Thoracic aorta (tissue), 2 donors: ENCODE data around the gene RASSF4. TPM values are rescaled to one million over a fixed set of nuclear protein-coding genes. Genes with fewer than 3 reads are reported as not detected.
A peak's percentile ranks its signal among the peaks of the same experiment; 100 is the strongest.

Source experiments
- ATAC-seq: fragments of 150-250 bp; one replicate; pipeline ENCODE4 v1.8.0; 2017; ENCODE audit warnings: low read depth; ENCODE audit not compliant: insufficient number of reproducible peaks, low FRiP score
- DNase-seq: peaks from one replicate; pipeline ENCODE4 v3.0.0-alpha.2; 2020; ENCODE audit warnings: low spot score
- H3K27ac ChIP-seq, 2 donors: fragments of 200-600 bp; sonication (generic); 1 replicate in 1 of 2; 2 replicates in 1 of 2; pipeline ENCODE4 v1.5.1; 2016; ENCODE audit warnings: mild to moderate bottlenecking in 2 of 2, moderate library complexity in 2 of 2
- H3K27me3 ChIP-seq: fragments of 200-600 bp; sonication (generic); replicated peaks from 2 replicates; pipeline ENCODE4 v1.6.0; 2016; ENCODE audit warnings: mild to moderate bottlenecking; ENCODE audit not compliant: insufficient read depth
- H3K36me3 ChIP-seq: fragments of 200-600 bp; sonication (generic); one replicate; pipeline ENCODE4 v1.5.1; 2016
- H3K4me1 ChIP-seq, 2 donors: fragments of 200-600 bp; sonication (generic); 1 replicate in 1 of 2; 2 replicates in 1 of 2; pipeline versions ENCODE4 v1.5.1 to v1.6.0; 2016; ENCODE audit warnings: low read depth in 2 of 2, mild to moderate bottlenecking in 1 of 2; ENCODE audit not compliant: control insufficient read depth in 1 of 2
- H3K4me3 ChIP-seq: fragments of 200-600 bp; sonication (generic); 2 replicates; pipeline ENCODE4 v1.5.1; 2016; ENCODE audit warnings: mild to moderate bottlenecking
- H3K9me3 ChIP-seq: fragments of 200-600 bp; sonication (generic); 2 replicates; pipeline ENCODE4 v1.5.1; 2016
- total RNA-seq, 2 donors: library from RNA; depleted of rRNA; stranded (reverse); fragments of >200 nt; gene quantifications; one replicate each; pipeline versions ENCODE4 v1.1.0 to v1.2.3, GENCODE V29; 2016
- TF ChIP-seq, protein P1 (sequence below): fragments of 200-600 bp; sonication (generic); IDR thresholded peaks from one replicate; pipeline ENCODE4 v1.5.1; 2019; ENCODE audit warnings: antibody characterized with exemption

Gene RASSF4
- total RNA-seq, 2 donors from 2014 or later = 48.5 to 68.5 TPM

DNA sequence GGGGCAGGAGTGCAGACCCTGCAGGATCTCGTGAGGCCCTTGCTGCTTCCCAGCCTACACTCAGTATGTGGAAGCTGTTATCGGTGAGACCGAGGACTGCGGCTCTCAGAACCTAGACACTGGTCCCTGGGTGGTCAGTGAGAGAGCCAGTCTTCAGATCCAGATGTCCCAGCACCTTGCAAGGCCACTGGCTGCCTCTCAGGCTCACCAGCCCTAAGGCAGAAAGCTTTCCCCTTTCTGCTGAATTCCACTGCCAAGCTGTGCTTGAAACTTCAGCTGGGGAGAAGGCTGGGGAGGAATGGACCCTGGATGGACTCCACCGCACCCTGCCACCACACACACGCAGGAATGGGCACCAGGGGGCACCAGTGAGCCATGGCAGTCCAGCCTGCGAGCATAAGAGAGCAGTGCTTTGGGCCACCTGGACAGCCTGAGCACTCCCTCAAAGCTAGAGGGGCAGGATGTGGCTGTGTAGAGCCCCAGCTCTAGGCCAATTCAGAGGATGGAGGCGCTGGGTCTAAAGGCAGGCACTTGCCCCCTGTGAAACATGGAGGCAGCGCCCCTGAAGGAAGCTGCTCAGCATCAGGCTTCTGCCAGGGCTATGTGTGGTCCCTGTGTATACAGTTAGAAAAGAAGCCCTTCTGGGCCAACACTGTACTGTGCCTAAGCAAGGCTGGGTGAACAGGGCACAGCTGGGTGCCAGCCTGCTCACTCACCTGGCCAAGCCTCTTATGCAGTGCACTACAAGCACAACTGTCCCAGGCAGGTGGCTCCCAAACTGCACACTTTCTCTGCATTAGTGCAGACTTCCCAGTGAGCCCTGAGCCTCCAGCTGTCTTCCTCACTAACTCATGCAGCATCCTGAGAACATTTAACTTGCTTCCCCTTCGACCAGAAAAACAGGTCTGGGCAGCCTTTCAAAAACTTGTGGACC is 26.8 kb upstream of the RASSF4 start:
- H3K9me3 ChIP-seq = no peaks in the 10 kb centered on the region
- peak; percentile 81 for DNase-seq
- H3K4me3 ChIP-seq = no peak overlapping the region
- H3K27me3 ChIP-seq = no peaks in the 10 kb centered on the region
- ATAC-seq = peak; percentile 74
- TF ChIP-seq, protein P1, sequence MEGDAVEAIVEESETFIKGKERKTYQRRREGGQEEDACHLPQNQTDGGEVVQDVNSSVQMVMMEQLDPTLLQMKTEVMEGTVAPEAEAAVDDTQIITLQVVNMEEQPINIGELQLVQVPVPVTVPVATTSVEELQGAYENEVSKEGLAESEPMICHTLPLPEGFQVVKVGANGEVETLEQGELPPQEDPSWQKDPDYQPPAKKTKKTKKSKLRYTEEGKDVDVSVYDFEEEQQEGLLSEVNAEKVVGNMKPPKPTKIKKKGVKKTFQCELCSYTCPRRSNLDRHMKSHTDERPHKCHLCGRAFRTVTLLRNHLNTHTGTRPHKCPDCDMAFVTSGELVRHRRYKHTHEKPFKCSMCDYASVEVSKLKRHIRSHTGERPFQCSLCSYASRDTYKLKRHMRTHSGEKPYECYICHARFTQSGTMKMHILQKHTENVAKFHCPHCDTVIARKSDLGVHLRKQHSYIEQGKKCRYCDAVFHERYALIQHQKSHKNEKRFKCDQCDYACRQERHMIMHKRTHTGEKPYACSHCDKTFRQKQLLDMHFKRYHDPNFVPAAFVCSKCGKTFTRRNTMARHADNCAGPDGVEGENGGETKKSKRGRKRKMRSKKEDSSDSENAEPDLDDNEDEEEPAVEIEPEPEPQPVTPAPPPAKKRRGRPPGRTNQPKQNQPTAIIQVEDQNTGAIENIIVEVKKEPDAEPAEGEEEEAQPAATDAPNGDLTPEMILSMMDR = peak; percentile 98
- H3K36me3 ChIP-seq = no peaks in the 10 kb centered on the region
- no peak overlapping the region for H3K27ac ChIP-seq
- H3K4me1 ChIP-seq = peaks cover 21 to 37% of the 10 kb centered on the region in 2 donors

DNA sequence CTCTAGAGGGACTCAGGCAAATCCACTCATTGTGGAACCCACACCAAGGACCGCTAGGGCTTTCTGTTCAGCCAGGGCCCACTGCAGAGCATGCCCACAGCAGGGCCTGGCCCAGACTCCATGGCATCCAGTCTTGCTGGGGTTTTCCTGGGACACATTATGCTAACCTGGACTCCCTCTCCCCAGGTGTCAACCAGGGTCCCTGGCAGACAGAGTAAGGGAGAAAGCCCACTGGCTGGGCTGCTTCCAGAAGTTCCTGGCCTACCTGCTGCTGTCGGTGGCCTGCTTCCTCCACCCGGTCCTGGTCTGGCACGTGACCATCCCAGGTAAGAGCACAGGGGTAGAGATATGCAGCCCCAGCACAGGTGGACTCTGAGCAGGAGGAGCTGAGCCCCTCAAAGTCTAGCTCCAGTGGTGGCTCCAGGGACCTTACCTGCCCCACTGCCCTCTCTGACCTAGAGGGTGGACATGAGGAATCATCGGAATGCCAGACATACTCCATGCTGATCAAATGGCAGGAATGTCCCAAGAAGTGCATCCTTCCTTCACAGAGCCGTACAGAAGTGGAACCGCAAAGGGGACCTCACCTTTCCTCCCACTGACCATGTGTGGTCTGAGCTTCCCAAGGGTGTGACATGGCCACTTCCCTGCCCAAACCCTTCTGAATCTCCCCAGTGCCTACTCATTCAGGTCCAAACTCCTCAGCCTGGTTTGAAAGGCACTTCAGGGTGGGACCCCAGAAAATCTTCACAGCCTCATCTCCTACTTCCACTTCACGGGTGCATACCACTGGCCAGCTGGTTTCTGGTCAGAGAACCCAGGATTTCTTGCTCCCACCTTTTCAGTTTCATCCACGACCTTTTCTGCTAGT is 25.9 kb upstream of the RASSF4 start:
- TF ChIP-seq, protein P1 = no peak
- no peak overlapping the region for H3K4me3 ChIP-seq
- H3K36me3 ChIP-seq = no peaks in the 10 kb centered on the region
- H3K9me3 ChIP-seq = no peaks in the 10 kb centered on the region
- no peak for ATAC-seq
- H3K27me3 ChIP-seq = no peaks in the 10 kb centered on the region
- peaks cover 21 to 37% of the 10 kb centered on the region in 2 donors for H3K4me1 ChIP-seq
- H3K27ac ChIP-seq = no peak overlapping the region
- no peak for DNase-seq

DNA sequence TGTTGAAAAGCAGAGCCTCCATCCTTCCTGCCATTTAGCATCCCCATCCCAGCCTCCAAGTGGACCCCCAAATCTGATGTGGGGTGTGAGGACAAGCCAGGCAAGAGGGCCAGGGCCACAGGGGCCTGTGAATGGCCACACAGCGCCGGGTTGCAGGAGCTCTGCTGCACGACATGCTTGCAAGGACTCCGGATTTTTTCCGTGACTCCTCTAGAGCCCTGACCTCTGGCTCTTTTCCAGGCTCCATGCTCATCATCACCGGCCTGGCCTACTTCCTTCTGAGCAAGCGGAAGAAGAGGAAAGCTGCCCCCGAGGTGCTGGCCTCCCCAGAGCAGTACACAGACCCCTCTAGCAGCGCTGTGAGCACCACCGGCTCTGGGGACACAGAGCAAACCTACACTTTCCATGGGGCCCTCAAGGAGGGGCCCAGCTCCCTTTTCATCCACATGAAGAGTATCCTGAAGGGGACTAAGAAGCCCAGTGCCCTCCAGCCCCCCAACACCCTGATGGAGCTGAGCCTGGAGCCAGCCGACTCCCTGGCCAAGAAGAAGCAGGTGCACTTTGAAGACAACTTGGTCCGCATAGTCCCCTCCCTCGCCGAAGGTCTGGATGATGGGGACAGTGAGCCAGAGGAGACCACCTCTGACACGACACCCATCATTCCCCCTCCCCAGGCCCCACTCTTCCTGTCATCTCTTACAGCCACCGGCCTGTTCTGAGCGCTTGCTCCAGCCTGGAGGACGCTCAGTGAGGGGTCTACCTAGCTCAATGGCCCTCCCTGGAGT is 25.0 kb upstream of the RASSF4 start:
- Histone ChIP-seq H3K4me1 (peaks cover 21 to 37% of the 10 kb centered on the region in 2 donors), H3K27ac (peak overlapping the region; percentile 51 to 69), H3K9me3 (no peaks in the 10 kb centered on the region), H3K4me3 (no peak overlapping the region), H3K27me3 (no peaks in the 10 kb centered on the region), H3K36me3 (no peaks in the 10 kb centered on the region)
- TF ChIP-seq, protein P1 = no peak
- ATAC-seq (no peak), DNase-seq (no peak)

DNA sequence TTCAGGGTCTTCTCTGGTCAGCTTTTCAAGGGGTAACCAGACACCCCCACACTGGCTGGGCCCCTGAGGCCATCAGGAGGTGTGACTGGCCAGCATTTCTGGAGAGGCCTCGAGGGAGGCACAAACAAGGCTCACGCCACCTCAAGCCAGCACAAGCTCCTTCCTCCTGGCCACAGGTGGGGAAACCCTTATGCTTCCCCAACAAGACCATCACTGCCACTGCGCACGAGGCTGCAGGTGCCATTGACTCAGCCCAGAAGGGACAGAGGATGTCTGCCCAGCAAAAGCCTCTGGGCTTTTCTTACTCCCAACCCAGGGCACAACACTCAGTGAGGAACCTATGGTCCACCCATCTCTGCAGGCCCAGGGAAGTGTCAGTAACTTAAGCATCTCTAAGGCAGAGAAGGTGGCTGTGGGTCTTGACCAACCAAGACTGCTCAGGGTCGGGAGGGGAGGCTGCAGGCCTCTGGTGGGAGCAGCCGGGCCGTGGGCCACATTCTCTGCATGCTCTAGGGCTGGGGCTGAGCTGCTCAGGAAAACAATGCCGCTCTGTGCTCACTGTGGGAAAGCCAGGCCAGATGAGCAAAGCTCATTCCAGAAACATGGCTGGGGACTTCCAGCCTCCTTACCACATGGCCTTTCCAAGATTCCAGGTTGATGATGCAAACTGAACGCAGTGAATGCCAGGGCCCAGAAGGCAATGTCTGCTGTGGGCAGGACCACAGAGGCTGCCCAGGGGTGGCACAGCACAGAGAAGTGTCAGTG is 24.2 kb upstream of the RASSF4 start:
- ATAC-seq (peak; percentile 50), DNase-seq (no peak)
- Histone ChIP-seq H3K4me1 (peaks cover 21 to 37% of the 10 kb centered on the region in 2 donors), H3K9me3 (no peaks in the 10 kb centered on the region), H3K36me3 (no peaks in the 10 kb centered on the region), H3K4me3 (no peak overlapping the region), H3K27me3 (no peaks in the 10 kb centered on the region), H3K27ac (peak overlapping the region; percentile 51 to 69)
- TF ChIP-seq, protein P1 = no peak
